OCI-LY3 (cell line): ENCODE results near the gene CACFD1.

Experiments used
- CTCF ChIP-seq: fragments of 200-600, 300-600 bp; sonication (generic); IDR thresholded peaks from 2 replicates; pipeline ENCODE4 v1.5.1; 2014; ENCODE audit warnings: antibody characterized with exemption, low read length, low read depth
- EZH2phosphoT487 ChIP-seq: fragments of 200-600 bp; shearing (Covaris generic); IDR thresholded peaks from 2 replicates; pipeline ENCODE4 v1.6.1; 2018; ENCODE audit warnings: antibody characterized with exemption, mixed run types, low read depth

GRCh38 chr9:133429641-133430161 is 30.1 kb upstream of the CACFD1 start:
- TF ChIP-seq CTCF (no peak), EZH2phosphoT487 (no peak)
